HG03571 (cell line): ENCODE results near the gene ANGEL1.

Experiments used
- ATAC-seq: cut with Tn5 transposase; IDR thresholded peaks from one replicate; pipeline ENCODE4 v1.9.1; 2021; ENCODE audit not compliant: unreplicated experiment

The ANGEL1 gene, protein sequence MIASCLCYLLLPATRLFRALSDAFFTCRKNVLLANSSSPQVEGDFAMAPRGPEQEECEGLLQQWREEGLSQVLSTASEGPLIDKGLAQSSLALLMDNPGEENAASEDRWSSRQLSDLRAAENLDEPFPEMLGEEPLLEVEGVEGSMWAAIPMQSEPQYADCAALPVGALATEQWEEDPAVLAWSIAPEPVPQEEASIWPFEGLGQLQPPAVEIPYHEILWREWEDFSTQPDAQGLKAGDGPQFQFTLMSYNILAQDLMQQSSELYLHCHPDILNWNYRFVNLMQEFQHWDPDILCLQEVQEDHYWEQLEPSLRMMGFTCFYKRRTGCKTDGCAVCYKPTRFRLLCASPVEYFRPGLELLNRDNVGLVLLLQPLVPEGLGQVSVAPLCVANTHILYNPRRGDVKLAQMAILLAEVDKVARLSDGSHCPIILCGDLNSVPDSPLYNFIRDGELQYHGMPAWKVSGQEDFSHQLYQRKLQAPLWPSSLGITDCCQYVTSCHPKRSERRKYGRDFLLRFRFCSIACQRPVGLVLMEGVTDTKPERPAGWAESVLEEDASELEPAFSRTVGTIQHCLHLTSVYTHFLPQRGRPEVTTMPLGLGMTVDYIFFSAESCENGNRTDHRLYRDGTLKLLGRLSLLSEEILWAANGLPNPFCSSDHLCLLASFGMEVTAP

DNA sequence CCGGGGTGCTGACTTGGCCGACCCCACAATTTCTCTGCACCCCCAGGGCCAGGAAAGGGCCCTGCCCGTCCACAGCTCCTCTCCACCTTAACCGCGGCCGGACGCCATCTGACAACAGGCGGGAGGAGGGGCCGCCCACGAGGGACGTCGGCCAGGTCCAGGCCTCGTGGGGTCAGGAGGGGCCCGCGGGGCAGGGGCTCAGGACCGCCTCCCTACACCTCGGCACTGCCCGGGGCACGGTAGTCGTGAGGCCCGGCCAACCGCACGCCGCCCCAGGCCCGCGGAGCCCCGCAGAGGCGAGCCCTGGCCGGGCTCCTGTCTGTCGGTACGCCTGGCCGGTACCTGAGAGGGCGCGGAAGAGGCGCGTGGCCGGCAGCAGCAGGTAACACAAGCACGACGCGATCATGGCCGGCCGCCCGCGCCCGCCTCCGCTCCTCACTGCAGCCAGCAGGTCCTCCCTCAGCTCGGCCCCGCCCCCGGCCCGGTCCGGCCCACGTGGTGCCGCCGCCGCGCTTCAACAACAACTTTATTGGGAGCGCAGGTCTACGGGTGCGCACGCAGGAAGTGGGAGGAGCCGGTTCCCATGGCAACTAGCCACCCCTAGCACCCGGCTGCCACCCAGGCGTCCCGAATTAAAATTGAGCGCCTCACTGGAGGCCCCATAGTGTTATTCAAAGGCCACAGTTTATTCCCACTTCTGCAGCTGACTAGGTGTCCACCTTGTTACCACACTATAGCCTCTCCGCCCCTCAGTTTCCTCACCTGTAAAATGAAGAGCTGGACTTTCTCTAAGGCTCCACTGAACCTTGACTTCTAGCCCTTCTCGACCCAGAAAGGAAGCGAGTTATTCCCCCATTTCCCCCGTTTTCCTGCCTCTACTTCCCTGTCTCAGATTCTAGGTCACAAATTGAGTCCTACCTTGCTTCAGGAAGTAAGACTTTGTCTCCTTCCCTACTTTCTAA lies at the start of gene ANGEL1:
Gene ANGEL1, minus strand, starts transcription at position 461 of the 962 bp plus-strand sequence. Its CDS starts 55 bp downstream, at position 406.
- peak; percentile 79 for ATAC-seq

DNA sequence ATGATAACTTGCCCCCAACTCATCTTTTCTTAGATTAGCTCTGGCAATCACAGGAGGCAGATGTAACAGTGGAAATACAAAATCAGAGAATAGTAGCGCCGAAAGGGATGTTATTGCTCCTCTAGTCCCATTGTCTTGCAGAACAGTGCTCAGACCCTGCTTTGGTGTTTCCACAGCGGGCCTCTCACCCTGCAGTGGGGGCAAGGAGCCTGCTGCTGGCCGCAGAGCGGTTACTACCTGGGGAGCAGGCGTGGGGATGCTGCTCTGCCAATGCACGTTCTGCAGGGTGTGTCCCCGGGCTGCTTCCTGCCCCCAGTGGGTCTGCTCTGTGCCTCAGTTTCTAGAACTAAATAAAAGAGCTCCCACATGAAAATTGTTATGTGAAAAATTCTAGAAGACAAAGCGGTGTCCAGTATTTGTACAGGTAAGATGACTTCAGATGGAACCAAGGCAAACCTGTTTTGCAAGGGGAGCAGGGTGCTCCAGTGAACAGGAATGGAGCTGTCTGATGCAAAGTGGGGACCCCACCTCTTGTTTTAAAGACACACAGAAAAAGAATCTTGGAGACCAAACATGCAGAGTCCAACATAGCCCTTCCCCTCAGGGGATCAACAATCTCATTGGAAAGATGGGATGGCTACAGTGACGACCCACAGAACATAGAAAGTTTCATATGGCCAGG lies 49.0 kb upstream of the ANGEL1 start:
- no peak for ATAC-seq

DNA sequence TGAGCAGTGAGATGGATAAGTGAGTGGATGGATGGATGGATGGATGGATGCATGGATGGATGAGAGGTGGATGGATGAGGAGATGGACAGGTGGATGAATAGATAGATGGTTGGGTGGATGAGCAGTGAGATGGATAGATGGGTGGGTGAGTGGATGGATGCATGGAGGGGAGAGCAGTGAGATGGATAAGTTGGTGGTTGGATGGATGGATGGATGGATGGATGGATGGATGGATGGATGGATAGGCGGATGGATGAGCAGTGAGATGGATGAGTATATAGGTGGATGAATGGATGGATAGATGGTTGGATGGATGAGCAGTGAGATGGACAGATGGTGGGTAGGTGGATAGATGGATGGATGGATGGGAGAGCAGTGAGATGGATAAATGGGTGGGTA lies 44.1 kb upstream of the ANGEL1 start:
- ATAC-seq, result no peak

DNA sequence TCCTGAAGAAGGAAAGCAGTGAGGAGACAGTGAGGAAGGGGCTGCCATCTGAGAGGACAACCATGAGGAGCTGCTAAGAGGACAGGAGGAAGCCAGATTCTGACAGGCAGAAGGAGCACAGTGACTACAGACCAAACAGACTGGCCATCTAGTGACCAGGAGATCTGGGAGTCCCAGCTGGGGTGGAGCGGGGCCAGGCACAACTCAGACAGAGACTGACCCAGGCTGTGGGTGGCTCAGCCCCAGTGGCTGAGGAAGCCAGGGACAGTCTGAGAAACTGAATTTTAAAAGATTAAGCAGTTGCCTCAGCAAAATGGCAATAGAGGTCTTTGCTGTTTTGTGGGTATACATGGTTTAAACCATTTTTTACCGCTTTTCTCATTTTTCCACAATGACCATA lies 42.4 kb upstream of the ANGEL1 start:
- ATAC-seq, result no peak

DNA sequence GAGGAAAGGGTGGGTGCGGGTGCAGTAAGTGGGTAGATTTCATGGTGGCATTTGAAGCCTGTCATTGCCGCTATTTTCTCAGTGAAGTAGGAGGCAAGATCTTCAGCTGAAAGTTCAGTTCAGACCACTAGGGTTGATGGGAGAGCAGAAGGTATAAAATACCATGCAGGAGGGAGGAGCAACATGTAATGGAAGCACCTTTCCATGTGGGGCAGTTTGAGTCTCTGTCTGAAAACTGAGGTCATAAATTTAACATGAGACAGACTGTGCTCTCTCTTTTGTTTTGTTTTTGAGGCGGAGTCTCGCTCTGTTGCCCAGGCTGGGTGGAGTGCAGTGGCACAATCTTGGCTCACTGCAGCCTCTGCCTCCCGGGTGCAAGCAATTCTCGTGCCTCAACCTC lies 36.2 kb upstream of the ANGEL1 start:
- no peak for ATAC-seq

DNA sequence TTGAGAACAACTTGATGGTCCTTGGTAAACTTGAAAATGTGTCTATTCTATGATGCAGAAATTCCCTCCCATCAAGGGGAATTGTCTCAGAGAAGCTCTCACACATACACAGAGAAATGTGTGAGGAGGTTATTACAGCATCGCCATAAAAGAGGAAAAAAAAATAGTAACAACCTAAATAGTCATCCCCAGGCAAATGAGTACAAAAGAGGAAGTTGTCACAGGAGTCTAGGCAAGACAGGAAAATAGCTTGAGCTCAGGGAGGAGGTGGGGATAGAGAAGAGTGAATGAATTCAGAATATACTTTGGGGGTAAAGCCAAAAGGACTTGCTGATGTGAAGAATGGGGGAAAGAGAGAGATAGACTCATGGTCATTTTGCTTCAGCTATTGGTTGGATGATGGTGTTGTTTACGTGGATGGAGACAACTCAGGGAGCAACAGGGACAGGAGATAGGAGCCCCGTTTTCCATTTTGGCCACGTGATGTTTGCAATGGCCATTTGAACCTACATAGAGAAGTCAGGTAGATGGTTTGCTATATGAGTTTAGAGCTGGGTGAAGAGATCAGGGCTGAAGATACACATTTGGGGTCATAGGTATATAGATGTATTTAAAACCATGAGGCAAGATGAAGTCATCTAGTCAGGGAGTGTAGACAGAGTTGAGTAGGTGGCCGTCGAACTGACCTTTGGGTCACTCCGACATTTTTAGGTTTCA lies 33.8 kb upstream of the ANGEL1 start:
- no peak for ATAC-seq

DNA sequence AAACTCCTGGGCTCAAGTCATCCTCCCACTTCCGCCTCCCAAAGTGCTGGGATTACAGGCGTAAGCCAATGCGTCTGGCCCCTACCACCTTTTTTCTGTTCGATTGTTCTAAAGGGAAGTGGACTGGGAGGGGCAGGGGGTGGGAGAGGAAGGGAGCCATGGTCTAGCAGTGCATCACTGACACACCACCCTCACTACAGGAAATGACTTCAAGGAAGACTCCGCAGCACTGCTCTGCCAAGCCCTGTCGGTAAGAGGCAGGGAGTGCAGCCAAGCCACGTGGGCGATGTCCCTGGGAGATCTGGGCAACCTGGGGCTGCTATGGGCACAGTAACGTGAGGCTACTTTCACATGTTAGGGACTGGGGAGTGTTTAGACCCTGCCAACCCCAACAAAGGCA lies 31.5 kb upstream of the ANGEL1 start:
- no peak for ATAC-seq

DNA sequence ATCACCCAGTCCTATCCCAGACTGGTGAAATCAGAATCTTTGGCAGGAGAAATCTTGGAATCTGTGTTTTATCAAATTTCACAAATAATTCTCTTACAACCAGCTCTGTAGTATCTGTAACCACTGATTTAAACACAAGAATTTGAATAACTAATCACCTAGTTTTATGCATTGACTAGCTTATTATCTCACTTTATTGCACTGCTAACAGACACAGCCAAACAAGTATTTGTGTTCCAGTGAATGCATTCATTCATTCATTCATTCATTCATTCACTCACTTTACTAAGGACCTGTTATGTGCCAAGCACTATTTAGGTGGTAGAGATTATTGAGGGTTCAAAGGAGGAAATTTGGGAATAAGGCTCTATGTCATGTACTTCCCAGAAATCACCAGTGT lies 29.7 kb upstream of the ANGEL1 start:
- no peak for ATAC-seq

DNA sequence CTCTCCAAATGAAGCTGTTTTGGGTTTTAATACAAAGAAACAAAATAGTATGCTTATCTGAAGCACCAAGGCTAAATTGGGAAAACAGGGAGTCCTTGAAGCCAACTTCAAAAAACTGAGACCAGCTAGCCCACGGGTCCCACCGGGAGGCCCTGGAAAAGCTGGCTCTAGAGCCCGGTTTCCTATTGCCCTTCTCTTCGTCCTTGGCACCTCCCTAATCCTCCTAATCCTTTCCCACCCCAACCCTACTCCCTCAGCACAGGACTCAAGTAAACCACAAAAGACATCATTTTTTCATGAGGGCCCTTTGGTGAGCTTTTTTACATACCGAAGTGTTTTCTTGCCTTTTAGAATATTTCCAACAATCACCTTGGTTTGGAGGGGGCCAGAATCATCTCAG lies 24.8 kb upstream of the ANGEL1 start:
- no peak for ATAC-seq

DNA sequence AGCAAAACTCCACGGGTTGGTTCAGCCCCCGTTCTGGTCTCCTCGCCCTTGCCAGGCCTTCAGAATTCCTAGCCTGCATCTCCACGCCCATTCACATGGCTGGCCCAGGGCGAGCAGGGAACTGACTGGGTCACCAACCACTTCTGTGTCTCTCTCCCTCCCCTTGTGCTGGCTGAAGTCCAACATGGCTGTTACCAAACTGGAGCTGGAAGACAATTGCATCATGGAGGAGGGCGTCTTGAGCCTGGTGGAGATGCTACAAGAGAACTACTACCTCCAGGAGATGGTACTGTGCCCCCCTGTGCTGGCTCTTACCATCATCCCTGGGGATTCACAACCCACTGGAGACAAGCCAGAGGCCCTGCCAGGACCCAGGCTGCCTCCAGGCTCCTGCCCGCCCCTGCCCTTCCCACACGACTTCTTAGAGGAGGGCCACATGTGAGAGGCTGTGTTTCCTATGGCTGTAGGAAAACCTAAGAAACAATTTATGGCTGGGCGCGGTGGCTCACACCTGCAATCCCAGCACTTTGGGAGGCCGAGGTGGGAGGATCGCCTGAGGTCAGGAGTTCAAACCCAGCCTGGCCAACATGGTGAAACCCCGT lies 23.4 kb upstream of the ANGEL1 start:
- no peak for ATAC-seq

DNA sequence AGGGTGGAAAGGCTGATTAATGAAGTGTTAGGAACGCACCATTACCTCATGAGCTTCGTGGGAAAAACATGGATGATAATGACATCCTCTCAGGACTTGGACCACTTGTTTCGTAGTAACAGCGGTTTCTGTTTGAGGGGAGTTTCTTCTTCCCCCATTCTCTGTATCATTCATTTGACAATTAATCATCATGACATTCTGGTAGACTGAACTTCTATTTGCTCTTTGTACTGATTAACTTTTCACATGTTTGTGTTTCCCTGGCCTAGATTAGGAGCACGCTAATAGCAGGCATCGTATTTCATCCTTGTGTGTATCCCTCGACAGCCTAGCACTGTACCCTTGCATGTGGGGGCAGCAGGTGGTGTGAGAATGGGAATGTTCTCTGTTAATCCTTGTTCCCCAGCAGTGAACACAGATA lies 21.6 kb upstream of the ANGEL1 start:
- no peak for ATAC-seq

DNA sequence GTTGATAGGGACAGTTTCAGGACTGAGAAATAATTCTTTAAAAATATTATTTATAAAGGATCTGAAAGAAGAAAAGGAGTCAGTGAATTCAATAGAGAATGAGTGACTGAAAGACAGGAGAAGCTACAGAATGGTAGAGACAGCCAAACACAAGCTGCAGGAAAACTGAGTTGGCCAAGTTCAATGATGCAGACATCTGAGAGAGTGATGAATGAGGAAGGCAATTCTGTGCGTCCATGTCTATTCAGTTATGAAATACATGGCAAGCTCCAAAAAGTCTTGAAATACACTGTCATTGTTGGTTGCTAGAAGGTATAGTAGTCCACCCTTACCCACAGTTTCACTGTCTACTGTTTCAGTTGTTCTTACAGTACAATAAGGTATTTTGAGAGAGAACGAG lies 20.3 kb upstream of the ANGEL1 start:
- no peak for ATAC-seq

DNA sequence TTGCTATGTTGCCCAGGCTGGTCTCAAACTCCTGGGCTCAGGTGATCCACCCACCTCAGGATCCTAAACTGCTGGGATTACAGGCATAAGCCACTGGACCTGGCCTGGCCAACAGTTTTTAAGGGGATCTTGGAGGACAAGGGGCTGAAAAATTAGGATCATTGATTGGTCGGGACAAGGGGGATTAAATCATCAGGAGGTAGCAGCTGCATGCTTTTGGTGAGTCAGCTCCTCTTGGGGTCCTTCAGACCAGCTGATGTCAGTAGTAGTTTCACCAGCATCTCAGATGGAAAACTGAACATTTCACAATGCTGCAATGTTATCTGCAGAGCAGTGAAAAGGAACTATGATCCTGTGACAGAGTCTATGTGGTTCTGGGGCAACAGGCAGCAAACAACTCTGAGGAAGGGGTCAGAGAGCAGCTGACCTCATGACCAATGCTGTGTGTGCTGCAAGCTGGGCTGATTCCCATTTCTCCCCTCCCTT lies 19.9 kb upstream of the ANGEL1 start:
- no peak for ATAC-seq

DNA sequence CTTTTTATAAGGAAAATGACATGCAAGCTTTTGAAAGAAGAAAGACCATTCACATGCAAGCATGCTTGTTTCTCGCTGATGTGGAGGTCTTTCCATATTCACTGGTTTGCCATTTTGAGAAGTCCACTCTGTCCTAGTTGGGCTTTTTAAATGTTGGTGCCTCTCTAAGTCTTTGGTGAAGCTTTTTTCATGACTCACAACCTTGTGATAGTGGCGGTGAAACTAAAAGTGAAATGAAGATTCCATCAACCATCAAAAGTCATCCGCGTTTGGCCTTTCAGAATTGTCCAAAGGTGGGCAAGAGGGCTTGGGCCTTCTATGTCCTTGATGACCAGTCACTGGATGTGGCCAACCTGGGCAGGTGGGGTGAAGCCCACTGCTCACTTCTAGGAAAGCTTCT lies 17.9 kb upstream of the ANGEL1 start:
- no peak for ATAC-seq

DNA sequence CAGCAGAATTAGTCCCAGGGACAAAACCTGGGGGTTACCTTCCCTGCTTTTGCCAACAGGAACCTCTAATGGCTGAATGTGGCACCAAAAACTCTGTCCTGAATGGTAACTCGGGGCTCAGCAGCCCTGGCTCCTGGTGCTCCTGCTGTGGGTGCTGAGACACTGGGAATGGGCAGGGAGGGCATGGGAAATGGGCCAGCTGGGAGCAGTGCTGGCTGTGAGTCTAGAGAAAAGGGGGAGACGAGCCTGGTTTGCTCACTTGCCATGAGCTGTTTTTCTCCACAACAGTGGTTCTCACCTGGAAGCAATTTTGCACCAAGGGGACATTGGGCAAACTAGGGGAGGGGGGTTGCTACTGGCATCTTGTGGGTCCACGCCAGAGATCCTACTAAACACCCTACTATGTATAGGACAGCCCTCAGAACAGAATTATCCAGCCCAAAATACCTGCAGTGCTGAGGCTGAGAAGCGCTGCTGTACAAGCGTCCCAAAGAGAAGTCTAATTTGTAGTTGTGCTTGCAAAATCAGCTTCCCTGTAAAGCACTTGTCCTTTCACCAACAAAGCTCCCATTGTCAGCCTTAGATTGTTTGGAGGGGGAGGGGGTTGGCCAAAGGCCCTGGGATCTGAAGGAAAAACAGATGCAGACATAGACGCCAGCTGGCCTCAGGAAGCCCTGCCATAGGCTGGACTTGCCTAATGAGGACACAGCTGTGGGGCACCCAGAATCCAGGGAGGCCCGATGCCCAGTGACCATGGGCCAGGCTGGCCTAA lies 17.2 kb upstream of the ANGEL1 start:
- ATAC-seq, result no peak

DNA sequence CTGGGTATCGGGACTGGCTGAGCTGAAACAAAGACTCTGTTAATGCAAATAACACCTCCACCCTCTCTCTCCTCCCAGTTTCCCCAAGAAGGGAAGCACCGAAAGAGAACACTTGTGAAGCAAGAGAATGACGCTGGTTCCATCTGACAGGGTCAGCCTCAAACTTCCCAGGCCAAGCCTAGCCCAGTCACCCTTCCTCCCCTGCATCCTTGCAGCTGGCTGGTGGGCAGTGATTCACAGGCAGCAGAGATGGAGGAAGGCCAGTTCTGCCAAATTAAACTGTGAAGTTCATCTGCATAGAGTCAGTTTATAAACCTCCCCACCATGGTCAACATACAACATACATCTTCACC lies 16.3 kb upstream of the ANGEL1 start:
- ATAC-seq, result no peak

DNA sequence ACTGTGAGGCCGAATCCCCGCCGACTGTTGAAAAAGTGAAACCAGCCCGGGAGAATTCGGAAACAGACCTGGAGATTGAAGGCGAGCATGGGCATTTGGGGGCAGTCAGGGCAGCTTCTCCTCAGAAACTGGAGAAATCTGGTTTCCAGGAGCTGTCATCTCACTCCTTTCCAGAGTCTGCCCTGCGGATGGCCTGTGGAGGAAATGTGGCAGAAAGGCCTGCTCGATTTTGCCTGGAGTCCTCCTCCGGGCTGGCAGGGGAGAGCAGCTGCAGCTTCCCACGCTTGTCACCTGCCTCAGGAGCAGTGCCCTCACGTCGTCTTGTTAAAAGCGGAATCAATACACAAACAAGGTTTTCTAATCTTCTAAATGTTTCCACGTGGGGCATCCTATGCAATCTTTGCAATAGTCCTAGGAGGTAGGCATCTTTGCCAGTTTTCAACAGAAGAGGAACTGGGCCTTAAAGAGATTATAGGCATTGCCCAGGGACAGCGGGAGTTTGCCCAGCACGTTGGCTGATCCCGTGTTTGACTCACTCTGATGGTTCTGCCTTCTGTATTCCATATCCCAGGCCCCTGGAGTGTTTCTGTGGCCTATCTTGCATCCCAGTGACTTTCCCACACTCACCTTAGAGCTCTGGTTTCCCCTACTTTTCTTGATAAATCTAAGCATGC lies 15.8 kb upstream of the ANGEL1 start:
- no peak for ATAC-seq

DNA sequence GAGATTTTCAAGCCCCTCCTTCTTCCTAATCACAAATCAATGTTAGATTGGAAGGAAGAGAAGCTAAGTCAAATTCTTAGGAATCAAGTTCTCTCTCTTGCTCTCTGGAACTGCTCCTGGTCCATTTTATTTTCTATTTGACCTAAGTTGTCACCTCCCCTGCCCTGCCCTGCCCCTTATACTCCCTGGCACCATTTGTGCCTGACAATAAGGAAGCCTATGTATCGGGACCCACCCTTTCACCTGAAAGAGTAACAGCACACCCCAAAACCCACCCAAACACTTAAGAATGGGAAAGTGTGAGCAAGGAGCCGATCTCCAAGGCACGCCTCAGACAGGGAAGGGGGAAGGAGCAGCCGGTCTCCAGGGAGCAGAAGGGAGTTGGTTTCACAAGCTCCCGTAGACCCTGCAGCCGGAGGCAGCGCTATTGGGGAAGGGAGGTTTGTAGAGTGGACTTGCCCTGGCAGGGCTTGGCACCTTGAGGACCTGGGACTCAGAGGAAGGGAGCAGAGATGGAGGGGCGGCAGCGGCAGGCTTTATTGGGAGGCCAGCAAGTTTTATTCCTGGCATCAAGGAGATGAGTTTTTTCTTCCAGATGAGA lies 15.1 kb upstream of the ANGEL1 start:
- ATAC-seq, result no peak
